Suprapubic skin (tissue), 4 donors: ENCODE data around the gene CLDN22.

Experiments used
- CTCF ChIP-seq, 2 donors: fragments of 200-600 bp in 1 of 2; fragments of 450-650 bp in 1 of 2; sonication (generic) in 1 of 2; IDR thresholded peaks; one replicate each; pipeline ENCODE4 v1.5.1; 2016 to 2019; ENCODE audit warnings: antibody characterized with exemption in 2 of 2, mild to moderate bottlenecking in 1 of 2, moderate library complexity in 1 of 2
- POLR2A ChIP-seq, 2 donors: fragments of 450-650 bp; IDR thresholded peaks; one replicate each; pipeline ENCODE4 v1.6.1; 2017; ENCODE audit warnings: antibody characterized with exemption in 2 of 2, mild to moderate bottlenecking in 2 of 2, moderate library complexity in 2 of 2
- POLR2AphosphoS5 ChIP-seq, 3 donors: sonication (generic); formaldehyde crosslinking; IDR thresholded peaks; one replicate each; pipeline ENCODE4 v1.6.1; 2017; ENCODE audit warnings: antibody characterized with exemption in 3 of 3

GRCh38 chr4:183345261-183345660 lies 25.2 kb upstream of the CLDN22 start:
- TF ChIP-seq CTCF (IDR thresholded peaks at IDR 0.05) (no peak), POLR2AphosphoS5 (IDR thresholded peaks at IDR 0.05) (no peak), POLR2A (IDR thresholded peaks at IDR 0.05) (no peak)
